Endothelial cell (in vitro differentiated cells): ENCODE measurements around the gene GXYLT2. TPM values are rescaled to one million over a fixed set of nuclear protein-coding genes. Genes with fewer than 3 reads are reported as not detected.
"Not testable (repeated sequence)": the region's sequence is repeated elsewhere in the genome, so short reads cannot be mapped to it uniquely, and the experiment has no call there.

Experiments
- DNase-seq: peaks from one replicate; pipeline ENCODE4 v3.0.0; 2021; ENCODE audit warnings: low spot score
- H3K27ac Mint-ChIP-seq: one replicate; pipeline ENCODE4 v1.8.0; 2021; ENCODE audit warnings: mixed read lengths, inconsistent platforms; ENCODE audit not compliant: unreplicated experiment
- H3K27me3 Mint-ChIP-seq: one replicate; pipeline ENCODE4 v1.8.0; 2021; ENCODE audit warnings: mild to moderate bottlenecking, moderate library complexity, mixed read lengths, inconsistent platforms; ENCODE audit not compliant: unreplicated experiment
- H3K36me3 Mint-ChIP-seq: one replicate; pipeline ENCODE4 v1.8.0; 2021; ENCODE audit warnings: mild to moderate bottlenecking, low read depth, mixed read lengths, inconsistent platforms; ENCODE audit not compliant: unreplicated experiment
- H3K4me1 Mint-ChIP-seq: one replicate; pipeline ENCODE4 v1.8.0; 2021; ENCODE audit warnings: mild to moderate bottlenecking, mixed read lengths, inconsistent platforms; ENCODE audit not compliant: unreplicated experiment
- H3K4me3 Mint-ChIP-seq: one replicate; pipeline ENCODE4 v1.8.0; 2021; ENCODE audit warnings: mild to moderate bottlenecking, mixed read lengths, inconsistent platforms; ENCODE audit not compliant: unreplicated experiment
- H3K9me3 Mint-ChIP-seq: one replicate; pipeline ENCODE4 v1.8.0; 2021; ENCODE audit warnings: mixed read lengths, inconsistent platforms; ENCODE audit not compliant: unreplicated experiment
- total RNA-seq: library from RNA; stranded (reverse); fragmentation: NEBNext Ultra II Directional; extraction: Animal tissue kit (Norgen Biotek cat#: 25700); gene quantifications from one replicate; pipeline ENCODE4 v1.2.1, GENCODE V29; 2021; ENCODE audit not compliant: unreplicated experiment
- TF ChIP-seq, protein P1 (sequence below): fragments of 200-600 bp; sonication (generic); IDR thresholded peaks from one replicate; pipeline ENCODE4 v1.5.0; 2021; ENCODE audit warnings: antibody characterized with exemption; ENCODE audit not compliant: unreplicated experiment

Gene GXYLT2
- total RNA-seq, 1 donor from 2014 or later: 1.8 TPM

- Mint-ChIP-seq H3K9me3 (no peaks in the 10 kb centered on the region), H3K27ac (peak overlapping the region; percentile 97), H3K4me3 (peak overlapping the region; percentile 99), H3K36me3 (peaks cover 6% of the 10 kb centered on the region), H3K4me1 (peaks cover 35% of the 10 kb centered on the region), H3K27me3 (peaks cover 5% of the 10 kb centered on the region)
- TF ChIP-seq, protein P1, sequence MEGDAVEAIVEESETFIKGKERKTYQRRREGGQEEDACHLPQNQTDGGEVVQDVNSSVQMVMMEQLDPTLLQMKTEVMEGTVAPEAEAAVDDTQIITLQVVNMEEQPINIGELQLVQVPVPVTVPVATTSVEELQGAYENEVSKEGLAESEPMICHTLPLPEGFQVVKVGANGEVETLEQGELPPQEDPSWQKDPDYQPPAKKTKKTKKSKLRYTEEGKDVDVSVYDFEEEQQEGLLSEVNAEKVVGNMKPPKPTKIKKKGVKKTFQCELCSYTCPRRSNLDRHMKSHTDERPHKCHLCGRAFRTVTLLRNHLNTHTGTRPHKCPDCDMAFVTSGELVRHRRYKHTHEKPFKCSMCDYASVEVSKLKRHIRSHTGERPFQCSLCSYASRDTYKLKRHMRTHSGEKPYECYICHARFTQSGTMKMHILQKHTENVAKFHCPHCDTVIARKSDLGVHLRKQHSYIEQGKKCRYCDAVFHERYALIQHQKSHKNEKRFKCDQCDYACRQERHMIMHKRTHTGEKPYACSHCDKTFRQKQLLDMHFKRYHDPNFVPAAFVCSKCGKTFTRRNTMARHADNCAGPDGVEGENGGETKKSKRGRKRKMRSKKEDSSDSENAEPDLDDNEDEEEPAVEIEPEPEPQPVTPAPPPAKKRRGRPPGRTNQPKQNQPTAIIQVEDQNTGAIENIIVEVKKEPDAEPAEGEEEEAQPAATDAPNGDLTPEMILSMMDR: no peak
- peak; percentile 17 for DNase-seq
Observed at GRCh38 chr3:72997421-72997961, 109.6 kb downstream of the GXYLT2 start.

GRCh38 chr3:72998466-72998865 is 110.6 kb downstream of the GXYLT2 start:
- TF ChIP-seq, protein P1: no peak
- Mint-ChIP-seq H3K4me3 (peak overlapping the region; percentile 99), H3K4me1 (peaks cover 36% of the 10 kb centered on the region), H3K27ac (peak overlapping the region; percentile 90), H3K27me3 (peaks cover 5% of the 10 kb centered on the region), H3K36me3 (peaks cover 6% of the 10 kb centered on the region), H3K9me3 (no peaks in the 10 kb centered on the region)
- DNase-seq: no peak

- TF ChIP-seq, protein P1: no peak
- Mint-ChIP-seq H3K36me3 (peaks cover 16% of the 10 kb centered on the region), H3K27ac (peak overlapping the region; percentile 50), H3K9me3 (no peaks in the 10 kb centered on the region), H3K27me3 (peaks cover 7% of the 10 kb centered on the region), H3K4me3 (peak overlapping the region; percentile 78), H3K4me1 (peaks cover 36% of the 10 kb centered on the region)
- DNase-seq: no peak
Observed at GRCh38 chr3:72999951-73000350, 112.1 kb downstream of the GXYLT2 start.

- peaks cover 25% of the 10 kb centered on the region for H3K36me3 Mint-ChIP-seq
- not testable (repeated sequence) for H3K27me3 Mint-ChIP-seq, H3K27ac Mint-ChIP-seq
Observed at GRCh38 chr3:73003050-73003449, 115.2 kb downstream of the GXYLT2 start.

DNA sequence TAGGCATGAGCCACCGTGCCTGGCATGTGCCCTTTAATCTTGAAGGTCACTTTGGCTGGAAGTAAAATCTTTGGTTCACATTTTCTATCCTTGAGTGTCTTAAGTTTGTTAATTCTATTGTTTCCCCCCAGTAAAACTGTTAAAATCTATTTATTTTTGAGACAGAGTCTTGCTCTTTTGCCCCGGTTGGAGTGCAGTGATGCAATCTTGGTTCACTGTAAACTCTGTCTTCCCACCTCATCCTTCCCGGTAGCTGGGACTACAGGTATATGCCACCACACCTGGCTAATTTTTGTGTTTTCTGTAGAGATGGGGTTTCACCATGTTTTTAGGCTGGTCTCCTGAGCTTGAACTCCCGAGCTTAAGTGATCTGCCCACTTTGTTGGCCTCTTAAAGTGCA is 116.5 kb downstream of the GXYLT2 start:
- TF ChIP-seq, protein P1: no peak
- H3K4me1 Mint-ChIP-seq: peaks cover 37% of the 10 kb centered on the region
- H3K27ac Mint-ChIP-seq: no peak overlapping the region
- peaks cover 29% of the 10 kb centered on the region for H3K36me3 Mint-ChIP-seq
- no peak overlapping the region for H3K4me3 Mint-ChIP-seq
- no peak for DNase-seq
- H3K9me3 Mint-ChIP-seq: no peaks in the 10 kb centered on the region
- H3K27me3 Mint-ChIP-seq: peaks cover 5% of the 10 kb centered on the region

More at GRCh38 chr3:73003050-73003449, 115.2 kb downstream of the GXYLT2 start:
- peaks cover 32% of the 10 kb centered on the region for H3K4me1 Mint-ChIP-seq
- DNase-seq, H3K9me3 Mint-ChIP-seq, H3K4me3 Mint-ChIP-seq: not testable (repeated sequence)
